ENCODE measurements around the gene EPHA5.

The EPHA5 gene

DNA sequence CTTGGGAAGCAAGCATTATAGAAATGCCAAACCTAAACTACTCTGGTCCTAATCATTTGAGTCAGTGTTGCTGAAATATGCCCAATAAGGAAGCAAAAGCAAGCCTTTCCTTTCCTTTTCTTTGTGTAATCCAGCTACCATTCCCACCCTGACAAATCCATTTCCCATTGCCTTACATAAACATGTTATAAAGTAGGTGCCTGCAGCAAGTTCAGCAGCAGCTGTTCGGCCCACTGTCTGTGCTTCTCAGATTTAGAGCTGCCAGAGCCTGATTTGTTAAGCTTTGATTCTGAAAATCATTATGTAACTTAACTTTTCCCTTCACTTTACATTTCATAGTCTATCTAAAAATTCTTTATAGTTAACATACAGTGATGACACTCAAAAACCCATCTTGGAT lies 148.6 kb downstream of the EPHA5 start:
- H3K4me3 ChIP-seq (replicated peaks; ENCODE audit: low read depth, low read length), result no peak overlapping the region
- no peak for DNase-seq (ENCODE audit: extremely low read depth, insufficient read length)
- H3K36me3 ChIP-seq (ENCODE audit: control insufficient read depth, insufficient read depth, low read length), result no peaks in the 10 kb centered on the region
- no peaks in the 10 kb centered on the region for H3K27me3 ChIP-seq (replicated peaks; ENCODE audit: control insufficient read depth, insufficient read depth, low read length)
- TF ChIP-seq, protein P1, sequence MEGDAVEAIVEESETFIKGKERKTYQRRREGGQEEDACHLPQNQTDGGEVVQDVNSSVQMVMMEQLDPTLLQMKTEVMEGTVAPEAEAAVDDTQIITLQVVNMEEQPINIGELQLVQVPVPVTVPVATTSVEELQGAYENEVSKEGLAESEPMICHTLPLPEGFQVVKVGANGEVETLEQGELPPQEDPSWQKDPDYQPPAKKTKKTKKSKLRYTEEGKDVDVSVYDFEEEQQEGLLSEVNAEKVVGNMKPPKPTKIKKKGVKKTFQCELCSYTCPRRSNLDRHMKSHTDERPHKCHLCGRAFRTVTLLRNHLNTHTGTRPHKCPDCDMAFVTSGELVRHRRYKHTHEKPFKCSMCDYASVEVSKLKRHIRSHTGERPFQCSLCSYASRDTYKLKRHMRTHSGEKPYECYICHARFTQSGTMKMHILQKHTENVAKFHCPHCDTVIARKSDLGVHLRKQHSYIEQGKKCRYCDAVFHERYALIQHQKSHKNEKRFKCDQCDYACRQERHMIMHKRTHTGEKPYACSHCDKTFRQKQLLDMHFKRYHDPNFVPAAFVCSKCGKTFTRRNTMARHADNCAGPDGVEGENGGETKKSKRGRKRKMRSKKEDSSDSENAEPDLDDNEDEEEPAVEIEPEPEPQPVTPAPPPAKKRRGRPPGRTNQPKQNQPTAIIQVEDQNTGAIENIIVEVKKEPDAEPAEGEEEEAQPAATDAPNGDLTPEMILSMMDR (IDR thresholded peaks at IDR 0.05; ENCODE audit: insufficient read depth, low read length, poor library complexity, severe bottlenecking), result no peak

DNA sequence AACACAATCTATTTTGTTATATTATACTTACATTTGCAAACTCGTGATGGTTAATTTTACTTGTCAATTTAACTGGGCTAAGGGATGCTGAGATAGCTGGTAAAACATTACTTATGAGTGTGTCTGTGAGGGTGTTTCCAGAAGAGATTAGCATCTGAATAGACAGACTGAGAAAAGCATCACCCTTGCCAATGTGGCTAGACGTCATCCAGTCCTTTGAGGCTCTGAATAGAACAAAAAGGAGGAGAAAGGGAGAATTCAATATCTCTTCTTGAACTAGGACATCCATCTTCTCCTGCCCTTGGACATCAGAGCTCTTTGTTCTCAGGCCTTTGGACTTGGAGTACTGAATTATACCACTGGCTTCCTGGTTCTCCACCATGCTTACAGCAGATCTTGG lies 154.6 kb downstream of the EPHA5 start:
- no peak for DNase-seq (ENCODE audit: extremely low read depth, insufficient read length)
- TF ChIP-seq, protein P1 (IDR thresholded peaks at IDR 0.05; ENCODE audit: insufficient read depth, low read length, poor library complexity, severe bottlenecking), result no peak

DNA sequence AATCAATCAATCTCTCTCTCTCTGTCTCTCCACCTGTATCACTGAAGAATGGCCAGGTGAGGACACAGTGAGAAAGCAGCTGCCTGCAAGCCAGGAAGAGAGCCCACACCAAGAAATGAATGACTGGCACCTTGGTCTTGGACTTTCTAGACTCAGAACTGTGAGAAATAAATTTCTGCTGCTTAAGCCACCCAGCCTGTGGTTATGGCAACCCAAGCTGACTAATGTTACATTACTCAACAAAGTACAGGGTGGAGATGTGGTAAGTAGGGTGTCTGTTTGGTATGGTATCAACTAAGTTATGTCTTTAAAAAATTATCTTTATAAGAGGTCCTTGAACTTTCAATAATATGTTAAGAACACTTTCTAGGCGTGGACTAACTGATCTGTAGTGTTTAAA lies 159.3 kb downstream of the EPHA5 start:
- H3K27me3 ChIP-seq (replicated peaks; ENCODE audit: control insufficient read depth, insufficient read depth, low read length), result no peaks in the 10 kb centered on the region
- no peak overlapping the region for H3K4me3 ChIP-seq (replicated peaks; ENCODE audit: low read depth, low read length)
- no peaks in the 10 kb centered on the region for H3K36me3 ChIP-seq (ENCODE audit: control insufficient read depth, insufficient read depth, low read length)
- TF ChIP-seq, protein P1 (IDR thresholded peaks at IDR 0.05; ENCODE audit: insufficient read depth, low read length, poor library complexity, severe bottlenecking), result no peak
- DNase-seq (ENCODE audit: extremely low read depth, insufficient read length), result no peak

More for the DNA sequence above, 154.6 kb downstream of the EPHA5 start:
- Histone ChIP-seq H3K27me3 (replicated peaks; ENCODE audit: control insufficient read depth, insufficient read depth, low read length) (no peaks in the 10 kb centered on the region), H3K4me3 (replicated peaks; ENCODE audit: low read depth, low read length) (no peak overlapping the region), H3K36me3 (ENCODE audit: control insufficient read depth, insufficient read depth, low read length) (no peaks in the 10 kb centered on the region)

DNA sequence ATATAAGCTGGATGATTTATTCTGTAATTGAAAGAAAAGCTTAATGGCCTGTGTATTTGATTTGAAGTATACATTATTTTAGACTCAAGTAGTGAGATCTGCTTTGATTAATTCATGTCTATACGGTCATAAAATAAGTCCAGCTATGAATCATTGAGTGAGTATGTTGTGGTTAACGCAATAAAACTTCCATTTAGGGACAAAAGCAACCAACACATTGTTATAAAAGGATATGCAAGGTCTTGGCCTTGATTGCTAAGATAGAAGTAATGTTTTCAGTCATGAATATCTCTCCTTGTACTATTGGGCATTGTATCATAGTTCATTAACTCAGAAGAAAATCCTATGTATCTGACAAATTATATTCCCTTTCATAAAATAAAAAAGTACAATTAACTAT lies 162.1 kb downstream of the EPHA5 start:
- DNase-seq (ENCODE audit: extremely low read depth, insufficient read length), result no peak
- TF ChIP-seq, protein P1 (IDR thresholded peaks at IDR 0.05; ENCODE audit: insufficient read depth, low read length, poor library complexity, severe bottlenecking), result no peak
- H3K27me3 ChIP-seq (replicated peaks; ENCODE audit: control insufficient read depth, insufficient read depth, low read length), result no peaks in the 10 kb centered on the region

GRCh38 chr4:65502131-65502701 lies 168.1 kb downstream of the EPHA5 start:
- TF ChIP-seq, protein P1 (IDR thresholded peaks at IDR 0.05; ENCODE audit: insufficient read depth, low read length, poor library complexity, severe bottlenecking), result no peak
- Histone ChIP-seq H3K4me3 (replicated peaks; ENCODE audit: low read depth, low read length) (no peak overlapping the region), H3K36me3 (ENCODE audit: control insufficient read depth, insufficient read depth, low read length) (no peaks in the 10 kb centered on the region), H3K27me3 (replicated peaks; ENCODE audit: control insufficient read depth, insufficient read depth, low read length) (no peaks in the 10 kb centered on the region)
- DNase-seq (ENCODE audit: extremely low read depth, insufficient read length), result no peak

More for the DNA sequence above, 162.1 kb downstream of the EPHA5 start:
- Histone ChIP-seq H3K4me3 (replicated peaks; ENCODE audit: low read depth, low read length) (no peak overlapping the region), H3K36me3 (ENCODE audit: control insufficient read depth, insufficient read depth, low read length) (no peaks in the 10 kb centered on the region)

DNA sequence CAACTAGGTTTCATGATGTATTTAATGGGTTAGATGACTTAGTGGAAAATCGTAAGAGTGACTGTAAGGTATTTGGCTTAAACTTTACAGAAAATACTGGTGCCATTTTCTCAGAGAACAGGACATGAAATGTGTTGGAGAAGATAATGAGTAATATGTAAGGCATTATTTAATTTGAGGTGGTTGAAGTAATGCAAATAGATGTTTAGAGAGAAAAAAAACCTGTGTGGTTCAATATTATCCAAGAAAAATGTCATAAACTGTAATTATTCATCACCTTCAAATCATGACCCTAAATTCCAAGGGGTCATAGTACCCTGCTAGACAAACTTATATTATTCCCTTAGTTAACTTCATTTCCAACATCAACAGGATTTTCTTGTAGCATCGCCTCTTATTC lies 171.7 kb downstream of the EPHA5 start:
- H3K4me3 ChIP-seq (replicated peaks; ENCODE audit: low read depth, low read length), result no peak overlapping the region

More for the DNA sequence above, 171.7 kb downstream of the EPHA5 start:
- Histone ChIP-seq H3K36me3 (ENCODE audit: control insufficient read depth, insufficient read depth, low read length) (no peaks in the 10 kb centered on the region), H3K27me3 (replicated peaks; ENCODE audit: control insufficient read depth, insufficient read depth, low read length) (no peaks in the 10 kb centered on the region)
- TF ChIP-seq, protein P1 (IDR thresholded peaks at IDR 0.05; ENCODE audit: insufficient read depth, low read length, poor library complexity, severe bottlenecking), result no peak
- no peak for DNase-seq (ENCODE audit: extremely low read depth, insufficient read length)

All from GM06990 (cell line).